GM19324 (cell line): ENCODE measurements around the gene IGSF6.
"Not testable (repeated sequence)": the region's sequence is repeated elsewhere in the genome, so short reads cannot be mapped to it uniquely, and the experiment has no call there.

Source experiments
- ATAC-seq: cut with Tn5 transposase; IDR thresholded peaks from one replicate; pipeline ENCODE4 v1.9.1; 2021; ENCODE audit warnings: mild to moderate bottlenecking, moderate library complexity; ENCODE audit not compliant: unreplicated experiment, low FRiP score

Gene IGSF6

DNA sequence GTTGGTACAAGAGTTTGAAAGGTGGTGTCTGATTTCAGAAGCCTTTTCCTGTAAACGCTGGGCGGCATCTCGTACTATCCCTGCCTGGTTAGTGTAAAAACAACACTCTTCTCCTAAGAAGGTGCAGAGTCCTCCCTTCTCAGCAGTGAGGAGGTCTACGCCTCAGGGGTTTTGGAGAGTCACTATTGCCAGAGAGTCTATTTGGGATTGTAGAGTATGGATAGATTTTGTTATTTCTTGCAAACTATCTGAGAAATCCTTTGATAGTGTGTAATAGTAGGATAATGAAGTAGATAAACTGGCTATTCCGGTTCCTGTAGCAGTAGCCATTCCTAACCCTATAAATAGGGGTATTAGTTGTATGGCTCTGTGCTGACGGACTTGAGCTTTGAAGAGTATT lies 21.5 kb downstream of the IGSF6 start:
- ATAC-seq = not testable (repeated sequence)

DNA sequence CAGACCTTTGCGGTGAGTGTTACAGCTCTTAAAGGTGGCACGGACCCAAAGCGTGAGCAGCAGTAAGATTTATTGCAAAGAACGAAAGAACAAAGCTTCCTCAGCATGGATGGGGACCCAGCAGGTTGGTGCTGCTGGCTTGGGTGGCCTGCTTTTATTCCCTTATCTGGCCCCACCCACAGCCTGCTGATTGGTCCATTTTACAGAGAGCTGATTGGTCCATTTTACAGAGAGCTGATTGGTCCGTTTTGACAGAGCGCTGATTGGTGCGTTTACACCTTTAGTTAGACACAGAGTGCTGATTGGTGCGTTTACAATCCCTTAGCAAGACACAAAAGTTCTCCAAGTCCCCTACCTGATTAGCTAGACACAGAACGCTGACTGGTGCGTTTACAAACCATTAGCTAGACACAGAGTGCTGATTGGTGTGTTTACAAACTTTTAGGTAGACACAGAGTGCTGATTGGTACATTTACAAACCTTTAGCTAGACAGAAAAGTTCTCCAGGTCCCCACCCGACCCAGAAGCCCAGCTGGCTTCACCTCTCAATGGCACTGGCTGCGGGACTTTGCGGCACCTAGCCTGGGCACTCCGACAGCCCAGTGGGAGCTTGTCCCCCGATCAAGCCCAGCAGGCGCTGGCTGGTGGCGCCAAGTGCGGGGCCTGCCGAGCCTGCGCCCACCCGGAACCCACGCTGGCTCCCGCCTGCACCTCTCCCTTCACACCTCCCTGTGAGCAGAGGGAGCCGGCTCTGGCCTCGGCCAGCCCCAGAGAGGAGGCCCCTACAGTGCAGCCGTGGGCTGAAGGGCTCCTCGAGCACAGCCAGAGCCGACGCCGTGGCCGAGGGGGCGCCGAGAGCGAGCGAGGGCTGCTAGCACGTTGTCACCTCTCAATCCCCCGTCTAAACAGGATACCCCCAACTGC lies 22.5 kb downstream of the IGSF6 start:
- ATAC-seq = not testable (repeated sequence)

DNA sequence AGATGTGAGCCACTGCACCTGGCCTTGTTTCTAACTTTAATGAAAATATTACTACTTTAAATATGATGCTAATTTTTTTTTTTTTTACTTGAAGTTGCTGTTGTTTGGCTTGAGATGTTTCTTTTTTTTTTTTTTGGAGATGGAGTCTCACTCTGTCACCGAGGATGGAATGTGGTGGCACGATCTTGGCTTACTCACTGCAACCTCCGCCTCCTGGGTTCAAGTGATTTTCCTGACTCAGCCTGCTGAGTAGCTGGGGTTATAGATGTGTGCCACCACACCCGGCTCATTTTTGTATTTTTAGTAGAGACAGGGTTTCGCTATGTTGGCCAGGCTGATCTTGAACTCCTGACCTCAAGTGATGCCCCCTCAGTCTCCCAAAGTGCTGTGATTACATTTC lies 23.6 kb downstream of the IGSF6 start:
- no peak for ATAC-seq

DNA sequence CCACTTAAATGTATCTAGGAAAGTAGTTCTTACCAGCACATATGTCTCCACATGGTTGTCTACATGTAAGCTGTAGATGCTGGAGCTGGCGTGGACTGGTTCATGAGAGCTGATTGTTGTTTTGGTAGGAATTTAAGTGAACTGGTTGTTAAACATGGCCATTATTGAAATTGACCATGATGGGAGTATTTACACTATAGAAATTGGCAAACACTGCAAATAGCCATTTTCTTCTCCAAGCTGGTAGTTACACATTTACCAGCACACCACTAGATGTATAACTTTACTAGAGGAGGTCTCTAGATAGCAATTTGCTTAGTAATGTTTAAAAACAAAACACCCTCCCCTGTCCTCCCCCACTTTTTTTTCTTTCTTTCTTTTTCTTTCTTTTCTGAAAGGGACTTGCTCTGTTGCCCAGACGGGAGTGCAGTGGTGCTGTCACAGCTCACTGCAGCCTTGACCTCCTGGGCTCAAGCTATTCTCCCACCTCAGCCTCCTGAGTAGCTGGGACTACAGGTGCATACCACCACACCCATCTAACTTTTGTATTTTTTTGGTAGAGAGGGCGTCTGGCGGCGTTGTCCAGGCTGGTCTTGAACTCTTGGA lies 24.2 kb downstream of the IGSF6 start:
- no peak for ATAC-seq

DNA sequence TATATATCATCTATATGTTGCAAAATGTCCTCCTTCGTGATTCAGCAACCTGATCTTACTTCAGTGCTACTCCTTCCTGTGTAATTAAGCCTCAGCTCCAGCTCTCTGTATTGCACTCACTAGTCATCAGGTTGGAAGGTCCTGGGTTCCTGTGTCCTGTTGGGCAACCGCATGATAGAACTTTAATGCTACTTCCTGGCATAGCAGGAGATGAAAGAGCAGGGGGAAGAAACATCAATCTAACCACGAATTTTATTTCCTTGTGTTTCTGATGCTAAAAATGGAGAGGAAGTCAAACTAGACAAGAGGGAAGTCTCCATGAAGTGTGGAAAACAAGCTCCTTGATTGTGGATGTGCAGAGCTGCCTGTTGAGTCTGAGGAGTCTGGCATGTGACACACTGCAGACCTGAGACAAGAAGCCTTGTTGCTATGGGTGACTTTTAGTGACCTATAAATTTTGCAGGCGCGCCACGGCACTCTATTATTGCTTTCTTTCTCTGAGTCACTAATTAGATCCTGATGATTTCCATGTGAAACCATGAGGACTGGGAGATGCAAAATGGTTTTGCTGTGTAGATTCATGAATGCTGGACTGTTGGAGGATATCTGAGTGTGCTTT lies 25.6 kb downstream of the IGSF6 start:
- no peak for ATAC-seq

DNA sequence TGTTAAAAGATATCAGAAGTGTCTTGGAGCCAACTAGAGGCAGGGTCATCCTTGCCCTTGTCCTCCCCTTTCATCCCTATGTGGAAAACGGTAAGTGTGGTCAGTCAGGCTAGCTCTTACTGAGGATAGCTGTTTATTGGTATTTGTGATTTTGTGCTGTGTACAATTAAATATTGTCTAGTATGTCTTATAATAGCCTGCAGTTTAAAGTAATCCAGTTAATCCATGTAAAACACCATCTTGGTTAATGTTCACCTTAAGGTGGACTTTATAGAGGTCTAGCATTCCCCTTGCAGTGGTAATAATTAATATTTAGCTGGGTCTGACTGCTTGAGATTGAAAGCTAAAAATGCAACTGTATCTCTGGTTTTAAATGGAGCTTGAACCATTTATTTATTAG lies 27.4 kb downstream of the IGSF6 start:
- no peak for ATAC-seq

DNA sequence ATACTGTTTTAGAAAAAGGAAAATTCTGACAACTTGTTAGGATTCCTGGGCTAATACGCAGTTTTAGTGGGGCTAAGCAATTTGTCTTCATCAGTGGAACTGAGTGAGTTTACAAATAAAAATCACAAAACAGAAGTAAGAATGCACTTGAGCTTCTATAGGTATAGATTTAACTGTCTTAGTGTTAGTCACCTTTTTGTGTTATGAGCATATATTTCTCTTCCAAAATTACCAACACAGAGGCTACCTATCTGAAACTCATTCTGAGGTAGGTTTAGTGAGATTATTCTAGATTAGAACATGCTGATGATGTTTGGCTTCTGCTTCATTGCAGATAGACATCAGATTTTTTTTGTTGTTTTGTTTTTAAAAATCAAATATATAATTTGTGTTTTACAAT lies 29.9 kb downstream of the IGSF6 start:
- ATAC-seq = no peak

DNA sequence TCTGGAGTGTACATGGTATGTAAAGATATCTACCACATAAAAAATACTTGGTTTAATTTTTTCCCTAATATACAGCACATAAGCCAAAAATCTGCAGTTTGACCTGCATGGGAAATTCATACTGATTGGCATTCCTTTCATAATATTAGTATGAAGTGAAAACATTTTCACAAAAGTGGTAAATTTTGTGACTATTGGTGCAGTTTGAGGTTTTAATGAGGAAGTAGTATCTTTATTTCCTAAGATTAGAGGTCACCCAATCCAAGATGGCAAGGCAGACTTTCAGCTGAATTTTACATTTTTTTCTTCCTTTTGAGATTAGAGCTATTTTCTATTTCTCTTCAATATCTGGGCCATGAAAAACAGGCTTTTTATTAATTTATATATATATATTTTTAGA lies 31.8 kb downstream of the IGSF6 start:
- ATAC-seq = no peak

DNA sequence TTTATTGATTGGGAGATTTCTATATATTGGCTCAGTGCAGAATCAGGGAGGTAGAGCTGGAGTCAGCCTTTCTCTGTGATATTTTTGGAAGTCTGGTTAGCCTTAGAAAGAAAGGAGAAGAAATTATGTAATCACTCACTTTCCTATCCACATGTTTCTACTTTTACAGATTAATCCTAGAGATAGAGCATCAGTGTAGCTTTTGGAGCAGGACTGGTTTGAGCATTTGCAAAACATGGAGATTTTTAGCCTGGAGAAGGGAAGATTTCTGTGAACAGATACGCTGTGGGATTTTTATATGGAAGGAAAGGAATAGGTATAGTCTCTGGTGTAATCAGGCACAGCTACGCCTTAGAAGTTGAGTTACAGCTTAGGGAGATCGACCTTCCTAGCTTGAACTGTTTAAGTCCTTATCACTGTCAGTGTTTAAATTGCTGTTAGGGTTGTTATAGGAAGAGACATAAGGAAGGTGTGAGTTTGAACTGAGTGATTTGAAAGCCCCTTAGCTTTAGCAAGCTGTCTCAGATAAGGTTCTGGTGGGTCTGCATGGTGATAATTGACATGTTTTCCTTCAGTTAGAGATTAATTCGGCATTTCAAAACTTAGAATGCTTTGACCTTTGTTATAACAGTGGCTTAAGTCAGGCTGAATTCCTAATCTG lies 32.5 kb downstream of the IGSF6 start:
- ATAC-seq = no peak

DNA sequence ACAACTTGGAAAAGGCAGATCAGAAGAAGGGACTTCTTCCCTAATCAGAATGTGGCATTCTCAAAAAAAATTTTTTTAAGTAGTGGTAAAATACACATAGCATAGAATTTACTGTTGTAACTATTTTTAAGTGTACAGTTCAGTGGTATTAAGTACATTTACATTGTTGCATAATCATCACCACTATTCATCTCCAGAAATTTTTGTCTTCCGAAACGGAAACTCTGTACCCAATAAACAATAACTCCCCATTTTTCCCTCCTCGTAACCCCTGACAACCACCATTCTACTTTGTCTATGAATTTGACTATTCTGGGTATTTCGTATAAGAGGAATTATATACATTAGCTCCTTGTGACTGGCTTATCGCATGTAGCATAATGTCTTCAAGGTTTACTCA lies 34.1 kb downstream of the IGSF6 start:
- no peak for ATAC-seq

DNA sequence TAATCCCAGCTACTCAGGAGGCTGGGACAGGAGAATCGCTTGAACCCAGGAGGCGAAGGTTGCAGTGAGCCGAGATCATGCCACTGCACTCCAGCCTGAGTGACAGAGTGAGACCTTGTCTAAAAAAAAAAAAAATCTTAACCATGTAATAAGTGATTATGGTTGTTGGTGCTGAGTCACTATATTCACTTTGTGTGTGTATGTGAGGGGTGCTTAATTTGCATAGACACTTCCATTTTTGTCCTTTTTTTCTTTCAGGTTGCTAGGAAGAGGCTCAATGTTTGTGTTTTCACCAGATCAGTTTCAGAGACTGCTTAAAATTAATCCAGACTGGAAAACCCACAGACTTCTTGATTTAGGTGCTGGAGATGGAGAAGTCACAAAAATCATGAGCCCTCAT lies 34.8 kb downstream of the IGSF6 start:
- no peak for ATAC-seq

DNA sequence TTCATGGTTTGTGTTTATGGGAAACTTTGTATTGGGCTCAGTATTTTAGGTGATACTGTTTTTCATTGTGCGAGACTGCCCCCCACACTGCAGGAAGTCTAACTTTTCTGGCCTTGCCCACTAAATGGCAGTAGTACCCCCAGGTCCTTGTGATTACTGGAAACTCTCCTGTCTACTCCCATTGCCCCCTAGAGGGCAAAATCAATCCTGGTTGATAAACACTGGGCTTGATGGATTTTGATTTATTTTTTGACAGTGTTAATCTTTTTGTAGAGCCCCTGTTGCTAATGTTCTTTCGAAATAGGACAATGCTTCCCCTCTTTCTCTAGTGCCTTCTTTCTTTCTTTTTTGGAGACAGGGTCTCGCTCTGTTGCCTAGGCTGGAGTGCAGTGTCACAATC lies 37.5 kb downstream of the IGSF6 start:
- ATAC-seq = no peak

DNA sequence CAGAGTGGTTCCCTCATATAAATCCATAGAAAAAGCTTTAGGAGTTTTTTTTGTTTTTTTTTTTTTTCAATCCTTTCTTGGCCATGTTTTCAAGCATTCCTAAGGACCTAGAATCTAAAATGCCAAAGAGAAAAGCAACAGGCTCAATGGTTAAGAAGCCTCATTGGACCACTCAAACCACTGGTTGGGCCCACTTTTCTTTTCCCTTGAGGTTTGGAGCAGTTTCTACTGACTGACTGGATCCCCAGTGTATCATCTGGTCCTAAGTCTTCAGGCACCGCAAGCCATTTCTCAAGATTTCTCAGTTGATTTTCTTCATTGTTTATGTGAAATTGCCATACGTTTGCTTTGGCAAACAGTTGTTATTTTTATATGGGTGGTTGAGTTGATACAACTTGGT lies 38.6 kb downstream of the IGSF6 start:
- ATAC-seq = no peak

DNA sequence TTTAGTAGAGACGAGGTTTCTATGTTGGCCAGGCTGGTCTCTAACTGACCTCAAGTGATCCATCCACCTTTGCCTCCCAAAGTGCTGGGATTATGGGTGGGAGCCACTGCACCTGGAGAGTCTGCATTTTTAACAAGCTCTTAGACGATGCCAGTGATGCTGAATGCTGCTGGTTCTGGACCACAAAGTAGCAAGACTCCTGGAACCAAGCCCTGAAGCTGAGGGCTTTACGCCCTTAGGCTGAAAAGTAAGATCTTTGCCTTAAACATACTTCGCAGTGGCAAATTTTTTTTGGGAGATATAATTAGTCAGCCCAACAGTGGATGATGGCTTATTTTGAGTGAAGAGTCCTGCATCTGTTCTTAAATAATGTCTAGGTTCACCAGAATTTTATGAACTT lies 39.0 kb downstream of the IGSF6 start:
- no peak for ATAC-seq

DNA sequence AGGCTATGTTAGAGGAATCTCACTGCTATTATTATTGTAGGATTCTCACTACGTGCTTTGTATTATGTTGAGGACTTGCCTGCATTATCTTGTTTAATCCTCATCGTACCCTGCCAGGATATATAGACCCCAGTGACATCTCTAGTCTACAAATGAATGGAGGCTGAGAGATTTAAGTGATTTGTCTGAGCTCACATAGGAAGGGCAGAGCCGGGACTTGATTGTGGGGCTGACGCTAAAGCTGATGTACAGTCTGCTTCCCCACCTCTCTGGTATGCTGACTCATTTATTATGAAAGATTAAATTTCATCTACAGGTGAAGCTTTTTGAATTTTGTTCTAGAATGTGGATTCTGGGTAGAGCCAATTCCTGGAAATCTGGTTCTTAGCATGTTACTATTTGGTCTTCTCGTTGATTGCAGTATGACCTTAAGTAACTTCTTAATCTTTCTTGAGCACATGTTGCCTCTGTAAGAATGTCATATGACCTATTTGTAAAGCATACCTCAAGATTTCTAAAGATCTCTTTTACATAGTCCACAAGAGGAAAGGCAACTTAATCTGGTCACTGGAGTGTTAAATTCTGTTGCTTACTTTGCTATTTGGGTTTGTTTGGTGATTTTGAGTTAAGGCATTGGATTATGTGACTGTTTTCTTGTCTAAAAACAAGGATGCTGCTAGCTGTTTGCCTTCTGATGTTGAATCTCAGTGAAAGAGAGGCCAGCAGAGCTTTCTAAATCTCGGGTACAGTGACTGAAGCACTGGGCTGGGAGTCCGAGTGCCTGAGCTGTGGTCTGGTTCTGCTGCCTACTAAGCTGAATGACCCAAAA lies 40.6 kb downstream of the IGSF6 start:
- ATAC-seq = no peak

DNA sequence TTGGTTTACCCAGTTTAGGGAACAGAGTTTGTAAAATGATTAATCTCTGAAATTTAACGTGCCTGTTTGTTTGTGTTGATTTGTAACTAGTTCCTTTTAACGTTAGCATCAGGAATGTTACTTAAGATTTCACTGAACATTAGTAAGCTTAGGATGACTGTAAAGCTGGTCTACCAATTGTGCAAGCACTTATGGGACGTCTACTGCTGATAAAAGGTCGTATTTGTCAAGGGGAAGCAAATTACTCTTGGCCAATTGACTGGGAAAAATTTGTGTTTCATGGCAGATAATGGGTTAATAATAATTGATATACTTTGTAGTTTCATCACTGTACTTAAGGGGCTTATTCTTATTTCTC lies 41.2 kb downstream of the IGSF6 start:
- ATAC-seq = no peak

DNA sequence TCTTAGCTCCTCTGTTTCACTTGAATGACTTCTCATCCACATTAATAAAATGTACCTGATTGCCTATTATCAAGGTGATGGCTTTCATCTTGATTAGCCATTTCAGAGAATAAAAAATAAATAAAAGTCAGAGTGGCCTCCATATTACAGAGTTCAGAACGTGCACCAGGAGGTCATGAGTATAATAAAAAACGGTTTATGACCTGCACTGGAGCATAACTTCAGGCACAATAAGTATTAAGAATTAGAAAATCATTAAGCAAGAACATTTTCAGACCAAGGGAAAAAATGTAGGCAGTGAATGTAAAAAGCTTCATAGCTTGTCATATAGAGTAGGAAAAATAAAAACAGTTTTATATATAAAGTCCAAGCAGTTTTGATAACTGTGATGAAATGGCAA lies 41.6 kb downstream of the IGSF6 start:
- ATAC-seq = no peak

DNA sequence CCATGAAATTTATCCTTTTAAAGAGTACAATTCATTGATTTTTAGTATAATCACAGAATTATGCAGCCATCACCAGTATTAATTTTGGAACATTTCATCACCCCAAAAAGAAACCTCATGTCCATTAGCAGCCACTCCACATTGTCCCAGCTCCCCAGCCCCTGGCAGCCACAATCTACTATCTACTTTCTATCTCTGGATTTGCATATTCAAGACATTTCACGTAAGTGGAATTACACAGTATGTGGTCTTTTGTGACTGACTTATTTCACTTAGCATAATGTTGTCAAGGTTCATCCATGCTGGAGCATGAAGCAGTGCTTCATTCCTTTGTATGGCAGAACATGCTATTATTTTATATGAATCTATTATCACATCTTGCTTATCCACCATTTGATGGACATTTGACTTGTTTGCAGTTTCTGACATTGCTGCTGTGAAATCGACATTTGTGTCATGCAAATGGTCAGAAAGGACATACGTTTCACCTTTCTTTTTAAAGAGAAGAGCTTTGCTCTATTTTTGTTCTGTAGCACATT lies 42.3 kb downstream of the IGSF6 start:
- no peak for ATAC-seq

DNA sequence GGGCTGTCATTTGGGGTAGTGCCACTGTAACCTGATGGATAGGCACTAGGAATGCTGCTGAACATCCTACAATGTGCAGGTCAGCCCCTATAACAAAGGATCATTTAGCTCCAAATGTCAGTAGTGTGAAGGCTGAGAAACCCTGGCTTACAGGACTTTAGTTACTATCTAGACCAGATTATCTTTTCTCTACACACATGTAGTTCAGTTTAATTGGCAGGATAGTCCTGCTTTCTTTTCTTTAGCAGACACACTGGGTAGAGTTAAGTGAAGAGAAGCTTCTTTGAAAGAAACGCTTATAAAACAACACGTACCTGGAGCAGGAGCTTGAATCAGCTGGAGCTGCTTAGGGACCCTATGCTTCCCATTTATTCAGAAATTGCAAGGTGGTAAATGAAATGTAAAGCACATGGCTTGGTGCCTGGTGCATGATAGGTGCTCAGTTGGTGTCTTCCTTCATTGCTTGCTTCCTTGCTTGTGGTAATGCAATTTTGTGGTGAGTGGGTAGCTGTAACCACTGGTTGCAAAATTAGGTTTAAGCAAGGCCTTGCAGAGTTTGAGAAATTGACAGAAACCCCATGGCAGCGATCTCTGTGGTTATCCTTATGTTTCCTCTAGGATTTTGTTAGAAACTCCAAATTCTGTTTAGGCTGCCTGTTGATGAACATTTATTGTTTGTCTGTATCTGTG lies 43.6 kb downstream of the IGSF6 start:
- no peak for ATAC-seq

DNA sequence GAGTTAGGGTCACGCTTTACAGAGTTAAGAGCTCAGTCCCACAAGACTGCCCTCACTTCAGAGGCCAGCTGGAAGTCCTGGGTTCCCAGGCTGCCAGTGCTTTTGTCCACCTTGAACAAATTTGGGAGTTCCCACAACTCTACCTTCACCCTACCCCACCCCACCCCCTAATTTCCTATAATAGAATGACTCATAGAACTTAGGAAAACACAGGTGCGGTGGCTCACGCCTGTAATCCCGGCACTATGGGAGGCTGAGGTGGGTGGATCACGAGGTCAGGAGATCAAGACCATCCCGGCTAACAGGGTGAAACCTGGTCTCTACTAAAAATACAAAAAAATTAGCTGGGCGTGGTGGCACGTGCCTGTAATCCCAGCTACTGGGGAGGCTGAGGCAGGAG lies 46.6 kb downstream of the IGSF6 start:
- not testable (repeated sequence) for ATAC-seq
